H54 (cell line): ENCODE results near the gene CLDN9.

Source experiments
- DNase-seq: peaks from one replicate; pipeline ENCODE4 v3.0.0; 2011; ENCODE audit warnings: low spot score, mixed read lengths; ENCODE audit not compliant: insufficient read length
- FAIRE-seq: peaks from 3 replicates; lab custom pipeline; 2011; peaks lifted over from hg19 to GRCh38; lab: Jason Lieb, UNC
- POLR2A ChIP-seq: IDR thresholded peaks from 2 replicates; pipeline ENCODE4 v1.6.1; 2011; ENCODE audit warnings: low read depth, mild to moderate bottlenecking, low read length

CLDN9 gene, protein sequence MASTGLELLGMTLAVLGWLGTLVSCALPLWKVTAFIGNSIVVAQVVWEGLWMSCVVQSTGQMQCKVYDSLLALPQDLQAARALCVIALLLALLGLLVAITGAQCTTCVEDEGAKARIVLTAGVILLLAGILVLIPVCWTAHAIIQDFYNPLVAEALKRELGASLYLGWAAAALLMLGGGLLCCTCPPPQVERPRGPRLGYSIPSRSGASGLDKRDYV

GRCh38 chr16:3012828-3013420 lies at the start of gene CLDN9:
CLDN9 (plus strand) TSS chr16:3012923; CDS start chr16:3013363, 440 bp downstream.
- DNase-seq (peak; percentile 77), FAIRE-seq (no peak)
- TF ChIP-seq POLR2A, result no peak

DNA sequence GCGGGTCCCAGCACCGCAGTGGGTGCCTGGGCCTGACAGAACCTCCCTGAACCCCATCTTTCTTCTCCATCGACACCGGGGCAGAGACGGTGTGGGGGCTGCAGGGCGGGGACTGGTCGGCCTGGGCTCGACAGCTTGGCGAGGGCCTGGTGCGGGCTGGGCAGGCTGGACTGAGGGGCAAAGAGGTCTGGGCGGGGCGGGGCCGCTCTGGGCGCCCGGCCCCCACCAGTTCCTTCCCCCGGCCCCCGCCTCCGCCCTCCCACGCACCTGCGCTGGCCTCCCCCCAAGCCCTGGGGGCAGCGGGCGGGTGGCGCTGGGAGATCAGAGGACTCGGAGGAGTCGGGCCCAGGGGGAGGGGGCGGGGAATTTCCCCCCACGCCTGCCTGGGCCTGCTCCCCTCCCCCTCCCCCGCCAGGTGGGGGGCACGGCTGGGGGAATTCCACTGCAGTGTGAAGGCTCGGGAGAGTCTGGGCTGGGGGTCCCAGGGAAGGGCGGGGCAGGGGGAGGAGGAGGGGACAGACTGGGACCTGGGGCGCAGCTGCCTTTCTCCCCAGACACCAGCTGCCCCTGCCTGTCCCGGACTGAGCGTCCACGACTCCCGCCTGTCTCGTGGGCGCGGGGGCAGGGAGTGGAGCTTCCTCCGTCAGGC lies 49.5 kb upstream of the CLDN9 start:
- no peak for TF ChIP-seq POLR2A
- FAIRE-seq (no peak), DNase-seq (no peak)

DNA sequence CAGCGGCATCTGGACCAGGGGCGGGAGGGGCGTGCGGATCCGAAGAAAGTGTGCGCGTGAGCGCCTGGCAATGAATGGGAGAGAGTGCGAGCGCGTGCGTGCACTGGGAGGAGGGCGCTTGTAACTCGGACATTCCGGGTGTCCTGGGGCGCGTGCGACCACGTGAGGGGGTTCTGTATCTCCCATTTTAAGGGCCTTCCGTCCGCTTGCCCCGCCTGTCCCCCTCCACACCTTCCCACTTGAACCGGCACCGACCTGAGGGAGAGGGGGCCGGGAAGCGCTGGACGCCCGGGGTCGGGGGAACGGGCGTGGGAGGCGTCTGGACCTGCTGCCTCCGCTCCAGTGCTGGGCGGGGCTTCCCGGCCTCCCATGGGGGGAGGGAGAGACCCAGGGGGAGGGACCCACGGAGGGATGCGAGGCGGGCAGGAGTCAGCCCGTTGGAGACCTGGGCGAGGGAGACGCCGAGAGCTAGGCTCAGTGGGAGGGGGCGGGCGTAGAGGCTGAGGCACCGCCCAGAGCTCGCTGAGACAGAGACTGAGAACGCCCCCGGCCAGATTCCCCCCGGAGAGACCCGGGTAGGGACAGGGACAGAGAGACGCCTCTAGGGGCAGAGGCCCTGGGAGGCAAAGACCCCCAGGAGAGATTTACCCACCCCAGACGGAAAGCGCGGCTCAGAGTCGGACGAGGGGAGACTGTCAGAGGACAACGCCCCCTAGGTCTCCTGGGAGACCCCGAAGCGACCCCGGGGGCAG lies 48.8 kb upstream of the CLDN9 start, which contains the start of gene KREMEN2:
Gene KREMEN2 (plus strand): TSS at position 553 of the 752 bp plus-strand sequence. CDS start 246 bp downstream, outside the sequence.
- peak; percentile 95 for DNase-seq
- FAIRE-seq, result no peak
- TF ChIP-seq POLR2A, result no peak

- DNase-seq, result peak; percentile 97
- FAIRE-seq, result no peak
- TF ChIP-seq POLR2A, result no peak
These were observed 48.0 kb upstream of the CLDN9 start for GRCh38 chr16:2964475-2965336.

- FAIRE-seq (no peak), DNase-seq (no peak)
- no peak for TF ChIP-seq POLR2A
These were observed 46.5 kb upstream of the CLDN9 start for GRCh38 chr16:2966043-2966807.

DNA sequence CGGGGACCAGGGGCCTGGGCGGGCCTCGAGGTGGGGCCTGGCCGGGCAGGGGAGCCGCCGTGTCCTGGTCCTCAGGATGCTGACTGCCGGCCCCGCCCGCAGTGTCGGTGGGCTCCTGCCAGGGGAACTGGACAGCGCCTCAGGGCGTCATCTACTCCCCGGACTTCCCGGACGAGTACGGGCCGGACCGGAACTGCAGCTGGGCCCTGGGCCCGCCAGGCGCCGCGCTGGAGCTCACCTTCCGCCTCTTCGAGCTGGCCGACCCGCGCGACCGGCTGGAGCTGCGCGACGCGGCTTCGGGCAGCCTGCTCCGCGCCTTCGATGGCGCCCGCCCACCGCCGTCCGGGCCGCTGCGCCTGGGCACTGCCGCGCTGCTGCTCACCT lies 45.9 kb upstream of the CLDN9 start:
- FAIRE-seq (no peak), DNase-seq (no peak)
- TF ChIP-seq POLR2A, result no peak

DNA sequence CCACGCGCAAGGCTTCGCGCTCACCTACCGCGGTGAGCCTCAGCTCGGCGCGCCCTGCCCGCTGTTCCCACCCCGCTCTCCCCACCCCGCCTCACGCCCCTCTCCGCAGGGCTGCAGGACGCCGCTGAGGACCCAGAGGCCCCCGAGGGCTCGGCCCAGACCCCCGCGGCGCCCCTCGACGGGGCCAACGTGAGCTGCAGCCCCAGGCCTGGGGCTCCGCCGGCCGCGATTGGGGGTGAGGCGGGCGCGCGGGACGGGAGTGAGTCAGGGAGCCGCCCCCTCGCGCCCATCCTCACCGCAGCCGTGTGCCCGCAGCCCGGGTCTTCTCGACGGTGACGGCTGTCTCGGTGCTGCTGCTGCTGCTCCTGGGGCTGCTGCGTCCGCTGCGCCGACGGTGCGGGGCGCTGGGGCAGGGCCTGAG lies 45.5 kb upstream of the CLDN9 start:
- no peak for DNase-seq
- TF ChIP-seq POLR2A, result no peak
- no peak for FAIRE-seq

GRCh38 chr16:2967721-2968161 lies 45.0 kb upstream of the CLDN9 start:
- DNase-seq (no peak), FAIRE-seq (no peak)
- no peak for TF ChIP-seq POLR2A

GRCh38 chr16:2968368-2968737 lies 44.4 kb upstream of the CLDN9 start:
- FAIRE-seq (no peak), DNase-seq (no peak)
- TF ChIP-seq POLR2A, result no peak

GRCh38 chr16:2968738-2969544 lies 43.8 kb upstream of the CLDN9 start, which contains the start of gene PAQR4:
PAQR4 (plus strand) TSS chr16:2969348; CDS start chr16:2969675, 327 bp downstream.
- FAIRE-seq, result no peak
- peak; percentile 51 for TF ChIP-seq POLR2A
- peak; percentile 94 for DNase-seq
